NK-92 (cell line): ENCODE measurements around the gene KLHL10.

Source experiments
- DNase-seq: peaks from one replicate; lab custom pipeline; 2025; ENCODE audit not compliant: unreplicated experiment; lab: John Stamatoyannopoulos, UW

Gene KLHL10

DNA sequence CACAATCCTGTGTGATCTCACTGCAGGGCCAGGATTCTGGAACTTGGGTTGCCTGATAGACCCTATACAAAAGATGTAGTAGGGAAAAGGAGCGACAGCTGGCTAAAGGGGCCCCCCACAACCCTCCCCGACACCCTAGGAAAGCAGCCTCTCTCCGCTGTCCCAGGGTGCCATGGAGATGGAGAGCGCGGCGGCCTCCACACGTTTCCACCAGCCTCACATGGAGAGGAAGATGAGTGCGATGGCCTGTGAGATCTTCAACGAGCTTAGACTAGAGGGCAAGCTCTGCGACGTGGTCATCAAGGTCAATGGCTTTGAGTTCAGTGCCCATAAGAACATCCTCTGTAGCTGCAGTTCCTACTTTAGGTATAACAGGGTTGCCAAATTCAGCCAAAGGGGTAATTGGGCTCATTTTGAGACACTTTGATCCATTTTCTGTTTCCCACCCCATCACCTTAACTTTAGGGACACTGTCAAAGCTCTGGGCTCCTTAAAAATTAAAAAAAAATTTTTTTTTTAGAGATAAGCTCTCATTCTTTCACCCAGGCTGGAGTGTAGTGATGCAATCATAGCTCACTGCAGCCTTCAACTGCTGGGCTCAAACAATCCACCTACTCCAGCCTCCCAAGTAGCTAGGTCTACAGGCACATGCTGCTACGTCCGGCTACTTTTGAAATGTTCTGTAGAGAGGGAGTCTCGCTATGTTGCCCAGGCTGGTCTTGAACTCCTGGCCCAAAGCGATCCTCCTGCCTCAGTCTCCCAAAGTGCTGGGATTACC is at the start of gene KLHL10:
Gene KLHL10, plus strand, starts transcription at position 65 of the 778 bp plus-strand sequence. Its CDS starts 108 bp downstream, at position 173.
- DNase-seq, result no peak

- no peak for DNase-seq
These were observed 44.5 kb upstream of the KLHL10 start for GRCh38 chr17:41792845-41793783.

GRCh38 chr17:41793784-41794539 is 43.7 kb upstream of the KLHL10 start:
- DNase-seq, result no peak

GRCh38 chr17:41794540-41794975 is 43.1 kb upstream of the KLHL10 start:
- no peak for DNase-seq

DNA sequence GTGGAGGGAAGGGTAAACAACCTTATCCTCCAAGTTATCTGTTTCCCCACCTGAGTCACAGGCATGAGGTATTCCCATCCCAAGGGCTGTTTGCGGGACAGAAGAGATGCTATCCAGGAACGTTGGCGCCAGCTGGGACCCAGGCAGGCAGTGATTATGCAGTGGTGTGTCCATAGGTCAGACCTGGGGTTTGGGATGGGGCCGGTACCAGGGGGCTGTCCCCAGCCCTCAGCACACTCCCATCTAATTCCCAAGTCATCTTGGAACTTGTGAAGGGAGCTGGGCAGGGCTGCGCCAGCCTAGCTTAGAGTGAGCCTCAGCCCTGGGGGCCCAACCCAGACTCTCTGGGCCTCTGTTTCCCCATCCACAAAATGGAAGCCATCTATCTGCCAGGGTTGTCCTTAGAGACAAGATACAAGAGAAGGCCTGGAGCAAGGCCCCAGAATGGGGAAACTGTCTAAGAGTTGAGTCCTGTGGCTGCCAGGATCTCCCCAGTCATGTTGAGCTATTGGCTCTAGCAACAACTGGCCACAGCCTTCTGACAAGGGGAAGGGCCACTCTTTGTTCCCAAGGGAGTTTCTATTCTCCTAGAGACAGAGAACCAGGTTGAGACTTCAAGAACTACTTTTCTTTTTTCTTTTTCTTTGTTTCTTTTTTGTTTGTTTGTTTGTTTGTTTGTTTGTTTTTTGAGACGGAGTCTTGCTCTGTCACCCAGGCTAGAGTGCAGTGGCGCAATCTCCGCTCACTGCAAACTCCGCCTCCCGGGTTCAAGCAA is 41.3 kb upstream of the KLHL10 start:
- DNase-seq, result no peak

- DNase-seq, result no peak
These were observed 40.2 kb upstream of the KLHL10 start for GRCh38 chr17:41797377-41797776.

DNA sequence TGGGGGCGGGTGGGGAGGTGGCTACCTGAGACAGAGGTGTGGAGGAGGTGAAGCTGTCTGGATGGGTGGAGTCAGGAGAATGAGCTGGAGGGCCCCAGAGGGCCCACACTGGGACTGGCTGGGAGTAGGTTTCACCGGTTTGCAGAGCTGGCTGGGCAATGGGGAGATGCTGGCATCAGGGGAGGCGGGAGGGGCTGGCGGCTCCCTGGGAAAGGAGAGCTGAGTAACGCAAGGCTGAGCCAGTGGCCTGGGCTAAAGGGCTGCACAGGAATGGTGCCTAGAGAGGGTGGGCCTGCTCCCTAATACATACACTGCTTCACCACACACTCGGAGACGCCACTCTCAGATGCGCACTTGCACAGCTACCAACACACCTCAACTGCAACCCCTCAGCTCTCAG is 38.3 kb upstream of the KLHL10 start:
- DNase-seq, result no peak

- no peak for DNase-seq
These were observed 36.8 kb upstream of the KLHL10 start for GRCh38 chr17:41800601-41801373.

DNA sequence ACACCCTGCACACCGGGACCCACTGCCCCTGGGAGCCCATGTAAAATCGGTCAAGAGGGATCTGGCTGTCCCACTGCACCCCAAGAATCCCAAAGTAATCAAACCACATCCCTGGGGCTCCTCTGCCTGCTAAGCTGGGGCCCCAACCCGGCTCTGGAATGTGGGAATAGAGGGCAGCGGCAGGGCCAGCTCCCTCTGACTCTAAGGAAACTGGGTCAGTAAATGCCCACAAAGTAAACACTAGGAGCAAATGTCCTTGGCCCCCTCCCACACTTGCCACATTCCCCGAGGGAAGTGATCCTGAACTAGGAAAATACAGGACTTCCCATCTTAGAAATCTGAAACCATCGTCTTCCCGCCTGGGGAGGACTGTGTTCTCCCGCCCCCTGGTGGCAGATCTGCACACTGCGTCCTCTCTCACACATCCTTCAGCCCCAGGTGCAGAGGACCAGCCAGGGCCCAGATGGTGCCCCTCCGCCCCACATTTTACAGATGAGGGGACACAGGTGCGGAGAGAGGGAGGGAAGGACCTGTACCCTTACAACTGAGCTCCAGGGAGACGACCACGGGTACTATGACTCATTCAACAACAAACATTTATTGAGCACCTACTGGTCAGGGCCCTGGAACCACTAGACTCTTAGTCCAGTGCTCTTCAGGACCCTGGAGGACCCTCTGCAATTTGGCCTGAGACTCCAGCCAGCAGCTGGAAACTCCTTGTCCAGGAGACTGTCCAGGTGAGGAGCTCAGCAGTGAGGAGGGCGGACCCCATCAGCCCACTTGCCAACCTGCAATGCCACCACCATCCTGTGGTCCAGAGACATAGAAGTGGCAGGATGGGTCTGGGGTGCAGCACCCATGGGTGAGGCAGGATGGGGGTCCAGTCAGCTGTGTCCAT is 36.0 kb upstream of the KLHL10 start:
- DNase-seq, result no peak

- no peak for DNase-seq
These were observed 34.3 kb upstream of the KLHL10 start for GRCh38 chr17:41803049-41804020.

- no peak for DNase-seq
These were observed 30.8 kb upstream of the KLHL10 start for GRCh38 chr17:41806685-41807445.

DNA sequence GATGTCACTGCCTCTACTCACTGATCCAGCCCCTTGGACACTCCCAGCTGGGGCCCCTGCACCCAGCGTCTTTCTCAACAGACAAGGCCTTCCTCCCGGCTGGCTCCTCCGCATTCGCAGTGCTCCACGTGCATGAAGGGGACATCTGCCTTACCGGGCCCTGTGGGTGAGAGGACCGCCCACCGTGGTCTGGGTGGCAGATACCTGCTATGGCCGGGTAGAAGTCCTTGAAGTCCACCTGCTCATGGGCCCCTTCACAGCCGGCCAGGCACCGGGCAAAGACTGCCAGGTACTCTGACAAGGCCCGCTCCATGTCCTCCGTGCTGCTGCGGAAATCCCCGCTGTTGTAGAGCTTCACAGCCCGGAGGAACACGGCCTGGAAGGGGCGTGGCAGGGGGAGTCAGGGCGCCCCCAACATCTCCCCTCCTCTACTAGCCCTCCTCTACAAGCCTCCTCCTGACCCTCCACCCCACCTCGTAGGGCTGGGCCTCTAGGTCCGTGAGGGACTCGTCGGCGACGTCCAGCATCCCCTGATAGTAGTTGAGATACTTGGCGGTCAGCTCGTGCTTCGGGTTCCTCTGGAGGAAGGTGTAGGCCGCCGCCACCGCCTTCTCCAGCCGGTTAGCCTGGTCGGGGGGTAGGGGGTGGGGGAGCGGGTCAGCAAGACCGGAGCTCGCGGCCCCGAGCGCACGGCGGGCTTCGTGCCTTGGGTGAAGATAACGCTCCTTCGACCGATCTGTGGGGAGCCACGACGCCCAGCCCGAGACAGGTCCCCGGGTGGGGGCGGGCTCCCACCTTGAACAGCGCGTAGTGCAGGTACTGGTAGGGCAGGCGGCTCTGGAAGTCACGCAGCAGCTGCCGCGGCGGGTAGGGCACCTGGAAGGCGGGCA is 26.7 kb upstream of the KLHL10 start:
- DNase-seq, result no peak

DNA sequence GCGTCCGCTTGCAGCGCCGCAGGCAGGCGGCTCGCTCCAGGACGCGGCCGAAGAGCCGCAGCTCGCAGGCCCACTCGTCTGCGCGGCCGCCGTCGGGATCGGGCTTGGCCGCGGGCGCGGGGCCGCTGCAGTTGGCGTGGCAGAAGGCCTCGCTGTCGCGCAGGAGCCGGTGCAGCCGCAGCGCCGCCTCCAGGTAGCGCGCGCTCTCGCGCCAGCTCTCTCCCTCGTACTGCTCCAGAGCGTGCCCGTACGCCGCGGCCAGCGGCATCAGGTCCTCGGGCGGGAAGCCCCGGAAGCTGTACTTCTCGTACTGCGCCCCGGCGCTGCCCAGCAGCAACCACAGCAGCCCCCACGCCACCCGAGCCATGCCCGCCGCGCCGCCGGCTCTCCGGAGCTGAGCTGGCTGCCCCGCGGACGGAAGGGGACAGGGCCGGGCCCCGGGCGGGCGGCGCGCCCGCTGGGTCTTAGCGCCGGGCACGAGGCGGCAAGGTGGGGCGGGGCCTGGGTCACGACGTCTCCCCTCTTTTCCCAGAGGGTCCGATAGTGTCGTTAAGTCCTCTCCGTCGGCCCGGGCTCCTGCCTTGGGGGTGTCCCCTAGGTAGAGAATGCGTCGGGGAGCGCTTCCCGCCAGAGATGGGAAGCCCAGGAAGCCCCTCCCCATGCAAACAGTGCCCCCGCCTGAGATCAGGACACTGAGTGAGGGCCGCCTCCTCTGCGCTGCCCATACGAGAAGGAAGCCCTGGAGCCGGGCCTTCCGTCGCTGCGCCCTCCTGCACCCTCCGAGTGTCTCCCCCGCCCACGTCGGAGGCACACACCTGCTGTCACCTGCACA is 25.9 kb upstream of the KLHL10 start, which contains the start of gene P3H4:
Gene P3H4, minus strand, starts transcription at position 401 of the 832 bp plus-strand sequence. Its CDS starts 34 bp downstream, at position 367.
- no peak for DNase-seq

GRCh38 chr17:41812381-41813151 is 25.1 kb upstream of the KLHL10 start, which contains the start of gene FKBP10:
Gene FKBP10 (plus strand): TSS chr17:41813004. CDS start chr17:41813035, 31 bp downstream.
- DNase-seq, result no peak
